Right lobe of liver (tissue), 6 donors: ENCODE data around the gene NTMT1. TPM values are rescaled to one million over a fixed set of nuclear protein-coding genes. Genes with fewer than 3 reads are reported as not detected.

ENCODE experiments used
- ATAC-seq, 4 donors: fragments of 200-7000 bp; cut with Tn5 transposase; one replicate each; pipeline ENCODE4 v1.9.1; 2020; ENCODE audit warnings: mild to moderate bottlenecking in 4 of 4, moderate library complexity in 4 of 4
- DNase-seq, 3 donors: peaks; one replicate each; pipeline ENCODE4 v3.0.0-alpha.2; 2020
- H3K27ac ChIP-seq, 3 donors: fragments of 200-600 bp; one replicate each; pipeline ENCODE4 v1.8.0; 2022
- H3K27me3 ChIP-seq, 2 donors: fragments of 200-600 bp; one replicate each; pipeline ENCODE4 v1.8.0; 2022
- H3K36me3 ChIP-seq, 4 donors: fragments of 200-600 bp; sonication (generic) in 1 of 4; one replicate each; pipeline versions ENCODE4 v1.5.1 to v1.8.0; 2017 to 2022; ENCODE audit warnings: control low read depth in 1 of 4
- H3K4me1 ChIP-seq, 4 donors: fragments of 200-600 bp; sonication (generic) in 1 of 4; one replicate each; pipeline versions ENCODE4 v1.5.1 to v1.8.0; 2017 to 2022; ENCODE audit warnings: control low read depth in 1 of 4
- H3K4me3 ChIP-seq, 3 donors: fragments of 200-600 bp; one replicate each; pipeline ENCODE4 v1.8.0; 2022
- H3K9me3 ChIP-seq, 4 donors: fragments of 200-600 bp; sonication (generic) in 1 of 4; one replicate each; pipeline versions ENCODE4 v1.5.1 to v1.8.0; 2017 to 2022; ENCODE audit warnings: control low read depth in 1 of 4
- CTCF ChIP-seq, 4 donors: fragments of 200-600 bp in 3 of 4; fragments of 450-650 bp in 1 of 4; IDR thresholded peaks; one replicate each; pipeline versions ENCODE4 v1.5.1 to v1.8.0; 2016 to 2022; ENCODE audit warnings: antibody characterized with exemption in 4 of 4, mild to moderate bottlenecking in 2 of 4
- POLR2A ChIP-seq: fragments of 450-650 bp; IDR thresholded peaks from one replicate; pipeline ENCODE4 v1.6.1; 2017; ENCODE audit warnings: antibody characterized with exemption, mild to moderate bottlenecking
- WGBS: methylation state at CpG from one replicate; pipeline ENCODE4 v1.1.6; 2018; ENCODE audit warnings: low coverage, low lambda C conversion rate; ENCODE audit not compliant: insufficient coverage; ENCODE audit errors: missing lambda C conversion rate; 5-methylcytosine and 5-hydroxymethylcytosine counted together
- intact Hi-C, 2 donors: fragments of 100-400 bp; cut with DNase I; formaldehyde crosslinking; loops; one replicate each; pipeline versions ENCODE4 v1.11.2 to v1.14.1; 2022
- total RNA-seq, 6 experiments: library from RNA; depleted of rRNA in 2 of 6; stranded (reverse); fragments of >200 nt in 2 of 6; fragmentation: NEBNext Ultra II Directional in 3 of 6; extraction: Animal tissue kit (Norgen Biotek cat#: 25700) in 3 of 6; gene quantifications; one replicate each; pipeline versions ENCODE4 v1.1.0 to v1.2.4, GENCODE V29; 2016 to 2023
- donor health status: DM: no; HTN: yes; CAD: no.
- donor health status: DM: no; HTN: no; CAD: no.
- donor health status: DM: no; HTN: no; CAD: no.
- donor health status: DM: no; HTN: yes; CAD: no.
- donor health status: DM: no; HTN: yes; CAD: no.

Gene NTMT1
- total RNA-seq, 6 experiments from 2014 or later: 15.6 to 28.3 (median 20.7) TPM

GRCh38 chr9:129648092-129648763 is 22.3 kb downstream of the NTMT1 start:
- H3K36me3 ChIP-seq: no peaks in the 10 kb centered on the region
- intact Hi-C loops: loop anchor here (10.0 kb wide), 1 partner anchor 137 kb away; no protein-coding TSS in a partner anchor
- no peak overlapping the region for H3K27ac ChIP-seq
- H3K4me1 ChIP-seq: no peaks in the 10 kb centered on the region
- H3K4me3 ChIP-seq: no peak overlapping the region
- WGBS: 66% methylated on average over 15 of the region's 16 CpGs
- TF ChIP-seq POLR2A (no peak), CTCF (IDR thresholded peaks at IDR 0.05) (no peak)
- DNase-seq: no peak
- no peak for ATAC-seq
- H3K27me3 ChIP-seq: no peaks in the 10 kb centered on the region
- no peaks in the 10 kb centered on the region for H3K9me3 ChIP-seq

GRCh38 chr9:129648764-129649115 is 22.8 kb downstream of the NTMT1 start:
- Histone ChIP-seq H3K9me3 (no peaks in the 10 kb centered on the region), H3K27ac (no peak overlapping the region), H3K36me3 (no peaks in the 10 kb centered on the region), H3K27me3 (no peaks in the 10 kb centered on the region), H3K4me1 (no peaks in the 10 kb centered on the region), H3K4me3 (no peak overlapping the region)
- no peak for TF ChIP-seq POLR2A
- no peak for TF ChIP-seq CTCF (IDR thresholded peaks at IDR 0.05)
- intact Hi-C loops: loop anchor here (10.0 kb wide), 1 partner anchor 136 kb away; no protein-coding TSS in a partner anchor
- WGBS: no CpG with 5 or more reads among the region's 10 CpGs
- ATAC-seq (no peak), DNase-seq (no peak)

GRCh38 chr9:129649726-129650679 is 24.0 kb downstream of the NTMT1 start:
- ATAC-seq (no peak), DNase-seq (no peak)
- TF ChIP-seq CTCF (IDR thresholded peaks at IDR 0.05): no peak
- TF ChIP-seq POLR2A: no peak
- no peak overlapping the region for H3K4me3 ChIP-seq
- 81% methylated on average over 16 of the region's 20 CpGs for WGBS
- H3K4me1 ChIP-seq: no peaks in the 10 kb centered on the region
- H3K27ac ChIP-seq: no peak overlapping the region
- no peaks in the 10 kb centered on the region for H3K36me3 ChIP-seq
- intact Hi-C loops: loop anchor here (10.0 kb wide), 1 partner anchor 135 kb away; no protein-coding TSS in a partner anchor
- no peaks in the 10 kb centered on the region for H3K9me3 ChIP-seq
- no peaks in the 10 kb centered on the region for H3K27me3 ChIP-seq

- peak in 1 of 3 donors; percentile 17 for DNase-seq
- intact Hi-C loops: no loop called here
Observed at GRCh38 chr9:129650680-129651235, 24.8 kb downstream of the NTMT1 start.

More at GRCh38 chr9:129650680-129651235, 24.8 kb downstream of the NTMT1 start:
- H3K27ac ChIP-seq: no peak overlapping the region
- no peaks in the 10 kb centered on the region for H3K9me3 ChIP-seq
- no peaks in the 10 kb centered on the region for H3K4me1 ChIP-seq
- H3K36me3 ChIP-seq: no peaks in the 10 kb centered on the region
- no peak for ATAC-seq
- H3K27me3 ChIP-seq: no peaks in the 10 kb centered on the region
- H3K4me3 ChIP-seq: no peak overlapping the region
- TF ChIP-seq POLR2A (no peak), CTCF (IDR thresholded peaks at IDR 0.05) (no peak)
- no CpG with 5 or more reads among the region's 10 CpGs for WGBS
